ENCODE measurements around the gene USP25. TPM values are rescaled to one million over a fixed set of nuclear protein-coding genes. Genes with fewer than 3 reads are reported as not detected.

USP25 gene
- total RNA-seq, 2 experiments from 2014 or later: 43.2 to 58.0 TPM

GRCh38 chr21:15875286-15875685 is 145.5 kb downstream of the USP25 start:
- CTCF ChIA-PET: no interaction called here
- no peaks in the 10 kb centered on the region for H3K27me3 Mint-ChIP-seq
- no peak overlapping the region for H3K27ac Mint-ChIP-seq
- ATAC-seq (no peak), DNase-seq (no peak)
- H3K9me3 Mint-ChIP-seq (ENCODE audit: low read depth): peaks cover under 1% of the 10 kb centered on the region
- no peak overlapping the region for H3K4me3 Mint-ChIP-seq
- peaks cover 42% of the 10 kb centered on the region for H3K36me3 Mint-ChIP-seq
- H3K4me1 Mint-ChIP-seq: no peaks in the 10 kb centered on the region

- H3K9me3 Mint-ChIP-seq (ENCODE audit: low read depth): no peaks in the 10 kb centered on the region
- H3K27ac Mint-ChIP-seq: no peak overlapping the region
- ATAC-seq (no peak), DNase-seq (no peak)
- H3K4me1 Mint-ChIP-seq: no peaks in the 10 kb centered on the region
- CTCF ChIA-PET: no interaction called here
- H3K36me3 Mint-ChIP-seq: no peaks in the 10 kb centered on the region
- H3K27me3 Mint-ChIP-seq: no peaks in the 10 kb centered on the region
- H3K4me3 Mint-ChIP-seq: no peak overlapping the region
These were observed 164.1 kb downstream of the USP25 start for GRCh38 chr21:15893902-15894301.

- no peak for ATAC-seq
These were observed 164.8 kb downstream of the USP25 start for GRCh38 chr21:15894596-15894995.

GRCh38 chr21:15895142-15896106 is 165.6 kb downstream of the USP25 start:
- Mint-ChIP-seq H3K9me3 (ENCODE audit: low read depth) (peaks cover 3% of the 10 kb centered on the region), H3K27ac (no peak overlapping the region), H3K27me3 (no peaks in the 10 kb centered on the region), H3K4me3 (no peak overlapping the region), H3K36me3 (no peaks in the 10 kb centered on the region), H3K4me1 (no peaks in the 10 kb centered on the region)
- no peak for ATAC-seq
- no peak for DNase-seq
- CTCF ChIA-PET: no interaction called here

More at GRCh38 chr21:15894596-15894995, 164.8 kb downstream of the USP25 start:
- Mint-ChIP-seq H3K9me3 (ENCODE audit: low read depth) (peaks cover 3% of the 10 kb centered on the region), H3K27me3 (no peaks in the 10 kb centered on the region), H3K36me3 (no peaks in the 10 kb centered on the region), H3K4me3 (no peak overlapping the region), H3K4me1 (no peaks in the 10 kb centered on the region), H3K27ac (no peak overlapping the region)
- CTCF ChIA-PET: no interaction called here
- no peak for DNase-seq

- CTCF ChIA-PET: no interaction called here
- Mint-ChIP-seq H3K27me3 (no peaks in the 10 kb centered on the region), H3K36me3 (no peaks in the 10 kb centered on the region), H3K4me3 (no peak overlapping the region), H3K4me1 (no peaks in the 10 kb centered on the region), H3K27ac (no peak overlapping the region), H3K9me3 (ENCODE audit: low read depth) (peaks cover 8% of the 10 kb centered on the region)
- DNase-seq: no peak
- ATAC-seq: no peak
These were observed 166.7 kb downstream of the USP25 start for GRCh38 chr21:15896501-15896900.

- H3K9me3 Mint-ChIP-seq (ENCODE audit: low read depth): peaks cover 7% of the 10 kb centered on the region
- no peaks in the 10 kb centered on the region for H3K27me3 Mint-ChIP-seq
- CTCF ChIA-PET: no interaction called here
- H3K4me3 Mint-ChIP-seq: no peak overlapping the region
- ATAC-seq: no peak
- no peaks in the 10 kb centered on the region for H3K4me1 Mint-ChIP-seq
- no peak for DNase-seq
- H3K36me3 Mint-ChIP-seq: no peaks in the 10 kb centered on the region
- H3K27ac Mint-ChIP-seq: no peak overlapping the region
These were observed 174.6 kb downstream of the USP25 start for GRCh38 chr21:15904389-15904788.

GRCh38 chr21:15908187-15908586 is 178.4 kb downstream of the USP25 start:
- no peak for DNase-seq
- H3K4me1 Mint-ChIP-seq: no peaks in the 10 kb centered on the region
- no peak for ATAC-seq
- no peaks in the 10 kb centered on the region for H3K36me3 Mint-ChIP-seq
- H3K27ac Mint-ChIP-seq: no peak overlapping the region
- no peaks in the 10 kb centered on the region for H3K27me3 Mint-ChIP-seq
- H3K4me3 Mint-ChIP-seq: no peak overlapping the region
- CTCF ChIA-PET: no interaction called here
- peaks cover 3% of the 10 kb centered on the region for H3K9me3 Mint-ChIP-seq (ENCODE audit: low read depth)

- DNase-seq (no peak), ATAC-seq (no peak)
- Mint-ChIP-seq H3K27ac (no peak overlapping the region), H3K36me3 (no peaks in the 10 kb centered on the region), H3K27me3 (no peaks in the 10 kb centered on the region), H3K4me1 (no peaks in the 10 kb centered on the region), H3K4me3 (no peak overlapping the region), H3K9me3 (ENCODE audit: low read depth) (peaks cover 2% of the 10 kb centered on the region)
- CTCF ChIA-PET: no interaction called here
These were observed 198.4 kb downstream of the USP25 start for GRCh38 chr21:15928196-15928595.

GRCh38 chr21:15928686-15929425 is 199.1 kb downstream of the USP25 start:
- no peaks in the 10 kb centered on the region for H3K36me3 Mint-ChIP-seq
- DNase-seq: no peak
- ATAC-seq: no peak
- no peaks in the 10 kb centered on the region for H3K4me1 Mint-ChIP-seq
- no peak overlapping the region for H3K4me3 Mint-ChIP-seq
- no peak overlapping the region for H3K27ac Mint-ChIP-seq
- peaks cover 2% of the 10 kb centered on the region for H3K9me3 Mint-ChIP-seq (ENCODE audit: low read depth)
- CTCF ChIA-PET: no interaction called here
- no peaks in the 10 kb centered on the region for H3K27me3 Mint-ChIP-seq

GRCh38 chr21:15929536-15929935 is 199.8 kb downstream of the USP25 start:
- Mint-ChIP-seq H3K9me3 (ENCODE audit: low read depth) (peaks cover 2% of the 10 kb centered on the region), H3K27ac (no peak overlapping the region), H3K4me3 (no peak overlapping the region), H3K4me1 (no peaks in the 10 kb centered on the region), H3K27me3 (no peaks in the 10 kb centered on the region), H3K36me3 (no peaks in the 10 kb centered on the region)
- DNase-seq (no peak), ATAC-seq (no peak)
- CTCF ChIA-PET: no interaction called here
